ENCODE measurements around the gene NKAIN4. TPM values are rescaled to one million over a fixed set of nuclear protein-coding genes. Genes with fewer than 3 reads are reported as not detected.

The NKAIN4 gene
- total and polyA plus RNA-seq, 4 donors: 0.05 TPM; not detected in 3

- DNase-seq (ENCODE audit: low spot score): no peak
- Histone ChIP-seq H3K27me3 (ENCODE audit: control insufficient read depth in 4 of 4, insufficient read depth in 4 of 4, low read length in 3 of 4) (no peaks in the 10 kb centered on the region), H3K36me3 (ENCODE audit: control insufficient read depth in 4 of 4, insufficient read depth in 3 of 4, low read depth in 1 of 4, low read length in 3 of 4) (peaks cover 17 to 72% (median 42%) of the 10 kb centered on the region in 4 donors), H3K9me3 (ENCODE audit: control insufficient read depth in 4 of 4, low read length in 3 of 4) (no peaks in the 10 kb centered on the region), H3K27ac (ENCODE audit: low read depth in 1 of 2, low read length in 2 of 2) (no peak overlapping the region), H3K9ac (ENCODE audit: low read depth in 1 of 2, low read length in 2 of 2) (no peak overlapping the region), H3K4me1 (ENCODE audit: control insufficient read depth in 4 of 4, insufficient read depth in 4 of 4, low read length in 3 of 4) (peaks cover 0 to 5% (median 4%) of the 10 kb centered on the region in 4 donors), H3K4me3 (ENCODE audit: low read depth in 1 of 3, low read length in 3 of 3) (no peak overlapping the region)
- TF ChIP-seq TAF1 (conservative IDR thresholded peaks at IDR 0.05) (no peak), FOXA1 (IDR thresholded peaks at IDR 0.05) (no peak), RAD21 (IDR thresholded peaks at IDR 0.05) (no peak), CTCF (IDR thresholded peaks at IDR 0.05; ENCODE audit: low read depth, low read length, missing input control) (no peak)
- 90% methylated on average over 6 of the region's 6 CpGs for WGBS
These were observed 45.8 kb downstream of the NKAIN4 start for GRCh38 chr20:63208346-63208909.

GRCh38 chr20:63206878-63207277 is 47.4 kb downstream of the NKAIN4 start:
- no peak for DNase-seq (ENCODE audit: low spot score)
- Histone ChIP-seq H3K27me3 (ENCODE audit: control insufficient read depth in 4 of 4, insufficient read depth in 4 of 4, low read length in 3 of 4) (no peaks in the 10 kb centered on the region), H3K9me3 (ENCODE audit: control insufficient read depth in 4 of 4, low read length in 3 of 4) (no peaks in the 10 kb centered on the region), H3K4me3 (ENCODE audit: low read depth in 1 of 3, low read length in 3 of 3) (no peak overlapping the region), H3K4me1 (ENCODE audit: control insufficient read depth in 4 of 4, insufficient read depth in 4 of 4, low read length in 3 of 4) (no peaks in the 10 kb centered on the region), H3K27ac (ENCODE audit: low read depth in 1 of 2, low read length in 2 of 2) (no peak overlapping the region), H3K36me3 (ENCODE audit: control insufficient read depth in 4 of 4, insufficient read depth in 3 of 4, low read depth in 1 of 4, low read length in 3 of 4) (peaks cover 21 to 75% (median 42%) of the 10 kb centered on the region in 4 donors), H3K9ac (ENCODE audit: low read depth in 1 of 2, low read length in 2 of 2) (no peak overlapping the region)
- WGBS: 88% methylated on average over 11 of the region's 11 CpGs
- TF ChIP-seq, protein P1, sequence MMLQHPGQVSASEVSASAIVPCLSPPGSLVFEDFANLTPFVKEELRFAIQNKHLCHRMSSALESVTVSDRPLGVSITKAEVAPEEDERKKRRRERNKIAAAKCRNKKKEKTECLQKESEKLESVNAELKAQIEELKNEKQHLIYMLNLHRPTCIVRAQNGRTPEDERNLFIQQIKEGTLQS (IDR thresholded peaks at IDR 0.05): no peak
- no peak for TF ChIP-seq NR2F2 (IDR thresholded peaks at IDR 0.05)
- no peak for TF ChIP-seq TAF1 (conservative IDR thresholded peaks at IDR 0.05)
- TF ChIP-seq RAD21 (IDR thresholded peaks at IDR 0.05): no peak
- no peak for TF ChIP-seq JUND (IDR thresholded peaks at IDR 0.05)
- no peak for TF ChIP-seq HNF4G (IDR thresholded peaks at IDR 0.05)
- TF ChIP-seq CTCF (IDR thresholded peaks at IDR 0.05; ENCODE audit: low read depth, low read length, missing input control): no peak
- TF ChIP-seq FOXA1 (IDR thresholded peaks at IDR 0.05): no peak
- TF ChIP-seq EGR1 (IDR thresholded peaks at IDR 0.05; ENCODE audit: low read depth in 2 of 2): no peak
- no peak for TF ChIP-seq SP1 (IDR thresholded peaks at IDR 0.05)
- TF ChIP-seq, protein P2, sequence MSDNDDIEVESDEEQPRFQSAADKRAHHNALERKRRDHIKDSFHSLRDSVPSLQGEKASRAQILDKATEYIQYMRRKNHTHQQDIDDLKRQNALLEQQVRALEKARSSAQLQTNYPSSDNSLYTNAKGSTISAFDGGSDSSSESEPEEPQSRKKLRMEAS (IDR thresholded peaks at IDR 0.05): no peak

DNA sequence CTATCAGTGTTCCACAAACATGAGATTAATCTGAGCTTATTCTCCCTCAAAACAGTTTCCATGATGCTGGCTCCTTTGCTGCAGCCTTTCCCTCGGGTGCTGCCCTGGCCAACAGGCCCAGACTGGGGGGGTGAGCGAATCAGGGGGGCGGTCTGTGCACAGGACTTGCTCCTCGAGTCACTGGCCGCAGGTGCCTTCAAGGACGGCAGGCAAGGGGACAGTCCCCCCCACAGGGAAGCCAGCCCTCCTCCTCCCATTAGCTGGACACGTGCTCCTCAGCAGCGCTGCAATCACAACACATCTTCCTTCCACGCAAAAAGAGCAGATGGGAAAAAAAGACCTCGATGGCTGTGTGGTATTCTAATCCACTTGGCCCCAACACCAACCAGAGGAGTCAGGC is 48.4 kb downstream of the NKAIN4 start:
- H3K4me1 ChIP-seq (ENCODE audit: control insufficient read depth in 4 of 4, insufficient read depth in 4 of 4, low read length in 3 of 4): no peaks in the 10 kb centered on the region
- H3K27me3 ChIP-seq (ENCODE audit: control insufficient read depth in 4 of 4, insufficient read depth in 4 of 4, low read length in 3 of 4): no peaks in the 10 kb centered on the region
- H3K9me3 ChIP-seq (ENCODE audit: control insufficient read depth in 4 of 4, low read length in 3 of 4): no peaks in the 10 kb centered on the region
- H3K9ac ChIP-seq (ENCODE audit: low read depth in 1 of 2, low read length in 2 of 2): no peak overlapping the region
- peaks cover 21 to 67% (median 42%) of the 10 kb centered on the region in 4 donors for H3K36me3 ChIP-seq (ENCODE audit: control insufficient read depth in 4 of 4, insufficient read depth in 3 of 4, low read depth in 1 of 4, low read length in 3 of 4)
- H3K27ac ChIP-seq (ENCODE audit: low read depth in 1 of 2, low read length in 2 of 2): no peak overlapping the region
- DNase-seq (ENCODE audit: low spot score): no peak
- H3K4me3 ChIP-seq (ENCODE audit: low read depth in 1 of 3, low read length in 3 of 3): no peak overlapping the region
- TF ChIP-seq FOXA2 (IDR thresholded peaks at IDR 0.05) (no peak), NR2F2 (IDR thresholded peaks at IDR 0.05) (no peak)
- WGBS: 92% methylated on average over 10 of the region's 10 CpGs
